Lung (tissue), 12 donors: ENCODE results near the gene HDAC4. TPM values are rescaled to one million over a fixed set of nuclear protein-coding genes. Genes with fewer than 3 reads are reported as not detected.

ENCODE experiments used
- ATAC-seq: fragments of 200-7000 bp; cut with Tn5 transposase; one replicate; pipeline ENCODE4 v1.9.1; 2020; ENCODE audit warnings: moderate number of reproducible peaks; ENCODE audit not compliant: insufficient read depth, low FRiP score
- DNase-seq, 3 donors: peaks; one replicate each; pipeline ENCODE4 v3.0.0-alpha.2; 2013 to 2017
- H3K27ac ChIP-seq, 2 donors: one replicate each; pipeline ENCODE4 v1.5.1; 2013; ENCODE audit warnings: mild to moderate bottlenecking in 2 of 2, moderate library complexity in 2 of 2, control low read depth in 1 of 2, inconsistent platforms in 1 of 2, low read depth in 1 of 2, low read length in 1 of 2
- H3K27me3 ChIP-seq, 3 donors: one replicate each; pipeline ENCODE4 v1.5.1; 2013; ENCODE audit warnings: low read length in 2 of 3; ENCODE audit not compliant: control insufficient read depth in 3 of 3, insufficient read depth in 3 of 3
- H3K36me3 ChIP-seq, 4 donors: one replicate each; pipeline ENCODE4 v1.5.1; 2013; ENCODE audit warnings: low read length in 4 of 4, mild to moderate bottlenecking in 1 of 4, moderate library complexity in 1 of 4; ENCODE audit not compliant: control insufficient read depth in 4 of 4, insufficient read depth in 4 of 4
- H3K4me1 ChIP-seq, 5 donors: one replicate each; pipeline ENCODE4 v1.5.1; 2013; ENCODE audit warnings: low read length in 5 of 5, mild to moderate bottlenecking in 2 of 5, moderate library complexity in 1 of 5; ENCODE audit not compliant: control insufficient read depth in 5 of 5, insufficient read depth in 5 of 5
- H3K4me3 ChIP-seq: one replicate; pipeline ENCODE4 v1.5.1; 2013; ENCODE audit warnings: mild to moderate bottlenecking, control low read depth, moderate library complexity
- H3K9ac ChIP-seq, 2 donors: one replicate each; pipeline ENCODE4 v1.5.1; 2013; ENCODE audit warnings: low read length in 2 of 2, control low read depth in 1 of 2; ENCODE audit not compliant: insufficient read depth in 1 of 2
- H3K9me3 ChIP-seq, 4 donors: one replicate each; pipeline ENCODE4 v1.5.1; 2013; ENCODE audit warnings: low read length in 3 of 4, mild to moderate bottlenecking in 1 of 4, moderate library complexity in 1 of 4; ENCODE audit not compliant: control insufficient read depth in 4 of 4, insufficient read depth in 3 of 4
- WGBS, 2 donors: extraction: QIAGEN DNeasy Blood & Tissue Kit; methylation state at CpG; one replicate each; pipeline ENCODE4 v1.1.7; 2013; 5-methylcytosine and 5-hydroxymethylcytosine counted together
- polyA plus RNA-seq, 2 donors: library from polyadenylated mRNA; stranded (reverse); fragments of 200-250 nt; gene quantifications; one replicate each; pipeline ENCODE4 v1.2.1, GENCODE V29; 2013
- total RNA-seq, 2 donors: library from RNA; depleted of rRNA in 1 of 2; stranded (reverse); fragments of >200 nt in 1 of 2; gene quantifications; one replicate each; pipeline ENCODE4 v1.2.1, GENCODE V29; 2014 to 2021
- TF ChIP-seq, protein P1 (sequence below): IDR thresholded peaks from 2 replicates; pipeline ENCODE4 v1.5.1; 2012; ENCODE audit warnings: mild to moderate bottlenecking; ENCODE audit errors: control extremely low read depth, extremely low read depth
- donor health status: control.
- donor health status: control.
- donor health status: Bipolar disorder and iron deficiency.
- donor health status: healthy.
- donor health status: DM: yes; HTN: yes; CAD: no.

HDAC4 gene
- total and polyA plus RNA-seq, 4 donors, result 6.9 to 47.7 (median 20.7) TPM

DNA sequence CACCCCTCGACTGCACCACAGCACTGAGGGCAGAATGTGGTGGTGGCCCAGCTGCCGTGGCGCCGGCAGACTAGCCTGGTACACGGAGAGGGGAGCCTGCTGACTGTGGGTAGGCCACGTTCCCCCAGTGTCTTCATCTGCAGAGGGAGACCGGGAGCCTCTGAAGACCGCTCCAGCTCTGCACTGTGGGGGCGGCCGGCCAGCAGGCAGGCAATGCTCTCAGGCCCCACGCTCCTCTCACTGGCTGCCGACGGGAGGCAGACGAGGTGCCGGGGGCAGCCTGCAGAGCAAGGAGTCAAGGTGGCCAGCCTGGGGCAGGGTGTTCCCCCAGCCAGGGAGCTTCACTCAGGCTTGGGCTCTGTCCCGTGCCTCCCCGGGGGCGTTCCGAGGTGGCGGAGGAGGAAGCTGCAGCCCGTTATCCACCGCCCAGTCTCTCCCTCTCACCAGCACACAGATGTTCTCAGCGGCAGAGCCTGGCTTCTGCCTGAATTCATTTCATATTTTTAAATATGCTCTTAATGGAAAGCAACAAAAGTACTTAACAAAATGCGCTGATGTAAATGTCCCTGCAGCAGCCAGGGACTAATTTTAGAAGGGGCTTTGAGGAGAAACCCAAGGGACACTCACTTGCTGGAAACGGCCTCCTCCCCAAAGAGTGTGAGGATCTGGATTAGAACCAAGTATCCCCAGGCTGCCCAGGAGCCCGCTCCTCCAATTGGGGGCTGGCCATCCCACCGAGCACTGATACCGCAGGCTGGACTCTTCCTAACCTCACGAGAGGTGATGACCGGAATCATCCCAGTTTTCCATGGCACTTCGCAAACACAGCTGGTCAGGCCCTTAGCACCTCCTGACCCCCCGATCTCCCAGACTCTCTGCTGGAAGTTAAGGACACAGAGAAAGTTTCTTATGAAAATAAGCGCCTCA lies 87.8 kb downstream of the HDAC4 start:
- Histone ChIP-seq H3K9me3 (no peaks in the 10 kb centered on the region), H3K27ac (peak overlapping the region in 1 of 2 donors; percentile 5), H3K36me3 (no peaks in the 10 kb centered on the region), H3K9ac (no peak overlapping the region), H3K4me1 (peaks cover 21 to 62% (median 27%) of the 10 kb centered on the region in 5 donors), H3K4me3 (no peak overlapping the region), H3K27me3 (no peaks in the 10 kb centered on the region)
- DNase-seq (peak in 1 of 3 donors; percentile 16), ATAC-seq (no peak)
- 84 to 89% methylated on average over 33 of the region's 33 CpGs for WGBS, 2 donors
- TF ChIP-seq, protein P1, sequence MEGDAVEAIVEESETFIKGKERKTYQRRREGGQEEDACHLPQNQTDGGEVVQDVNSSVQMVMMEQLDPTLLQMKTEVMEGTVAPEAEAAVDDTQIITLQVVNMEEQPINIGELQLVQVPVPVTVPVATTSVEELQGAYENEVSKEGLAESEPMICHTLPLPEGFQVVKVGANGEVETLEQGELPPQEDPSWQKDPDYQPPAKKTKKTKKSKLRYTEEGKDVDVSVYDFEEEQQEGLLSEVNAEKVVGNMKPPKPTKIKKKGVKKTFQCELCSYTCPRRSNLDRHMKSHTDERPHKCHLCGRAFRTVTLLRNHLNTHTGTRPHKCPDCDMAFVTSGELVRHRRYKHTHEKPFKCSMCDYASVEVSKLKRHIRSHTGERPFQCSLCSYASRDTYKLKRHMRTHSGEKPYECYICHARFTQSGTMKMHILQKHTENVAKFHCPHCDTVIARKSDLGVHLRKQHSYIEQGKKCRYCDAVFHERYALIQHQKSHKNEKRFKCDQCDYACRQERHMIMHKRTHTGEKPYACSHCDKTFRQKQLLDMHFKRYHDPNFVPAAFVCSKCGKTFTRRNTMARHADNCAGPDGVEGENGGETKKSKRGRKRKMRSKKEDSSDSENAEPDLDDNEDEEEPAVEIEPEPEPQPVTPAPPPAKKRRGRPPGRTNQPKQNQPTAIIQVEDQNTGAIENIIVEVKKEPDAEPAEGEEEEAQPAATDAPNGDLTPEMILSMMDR, result no peak

DNA sequence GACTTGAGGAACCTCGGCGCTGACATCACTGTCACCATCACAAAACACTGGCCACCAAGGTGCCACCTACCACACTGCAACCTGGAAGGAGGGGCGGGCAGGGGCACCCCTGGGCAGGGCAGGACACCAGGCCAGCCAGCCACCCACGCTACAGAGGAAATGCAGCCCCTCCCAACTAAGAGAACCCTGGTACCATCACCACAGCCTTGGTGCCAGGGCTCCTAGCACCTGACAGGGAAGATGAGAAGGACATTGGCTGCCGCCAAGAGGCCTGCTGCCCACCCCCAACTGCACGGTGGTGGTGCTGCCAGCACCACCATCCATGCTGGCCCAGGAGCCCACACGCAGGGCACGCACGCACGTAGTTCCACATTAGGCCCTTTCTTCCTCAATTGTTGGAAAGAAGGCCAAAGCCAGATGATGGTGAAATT lies 88.7 kb downstream of the HDAC4 start:
- H3K27ac ChIP-seq, result no peak overlapping the region
- H3K9me3 ChIP-seq, result no peaks in the 10 kb centered on the region
- H3K9ac ChIP-seq, result no peak overlapping the region
- H3K36me3 ChIP-seq, result no peaks in the 10 kb centered on the region
- 70 to 89% methylated on average over 10 of the region's 10 CpGs for WGBS, 2 donors
- H3K4me3 ChIP-seq, result no peak overlapping the region
- TF ChIP-seq, protein P1, result no peak
- DNase-seq, result peak in 1 of 3 donors; percentile 5
- H3K27me3 ChIP-seq, result no peaks in the 10 kb centered on the region
- peaks cover 19 to 57% (median 25%) of the 10 kb centered on the region in 5 donors for H3K4me1 ChIP-seq
- ATAC-seq, result no peak

DNA sequence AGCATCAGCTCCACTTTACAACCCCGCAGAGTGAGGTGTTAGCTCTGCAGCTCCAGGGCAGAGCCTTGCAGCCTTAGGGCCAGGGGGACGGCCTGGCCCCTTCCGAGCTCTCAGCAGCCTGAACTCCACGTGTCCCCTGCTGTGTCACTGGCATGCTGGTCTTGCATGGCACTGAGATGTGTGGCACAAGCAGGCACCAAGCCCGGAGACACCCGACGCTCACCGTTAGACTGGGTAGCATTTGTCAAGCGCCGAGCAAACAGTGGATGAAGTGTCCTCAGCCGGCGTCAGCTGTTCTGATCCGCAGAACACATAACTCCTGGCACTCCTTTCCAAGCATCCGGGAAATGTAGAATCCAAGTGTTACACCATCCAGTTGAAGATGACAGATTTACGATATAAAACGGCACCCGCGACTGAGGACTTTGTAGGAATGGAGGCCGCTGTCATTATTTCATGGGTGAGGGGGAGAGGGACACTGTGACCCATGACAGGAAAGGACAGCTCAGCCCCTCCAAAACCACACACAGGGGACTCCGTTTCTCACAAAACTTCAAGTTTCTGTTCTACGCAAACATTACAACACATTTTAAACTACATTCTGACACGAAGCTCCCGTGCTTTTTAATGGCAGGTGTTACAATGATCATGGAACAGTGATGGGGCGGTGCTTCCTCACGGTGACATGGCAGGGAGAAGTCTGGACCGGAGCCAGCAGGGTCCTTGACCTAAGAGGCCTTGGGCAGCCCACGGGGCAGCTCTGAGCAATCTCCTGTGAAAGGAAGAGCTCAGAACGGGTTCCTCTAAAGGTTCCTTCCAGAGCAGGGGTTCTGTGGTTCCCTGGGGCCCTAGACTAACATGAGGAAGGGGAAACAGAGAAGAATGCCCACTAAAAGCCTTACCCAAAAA lies 89.4 kb downstream of the HDAC4 start:
- Histone ChIP-seq H3K36me3 (no peaks in the 10 kb centered on the region), H3K4me3 (no peak overlapping the region), H3K9me3 (no peaks in the 10 kb centered on the region), H3K4me1 (peaks cover 14 to 50% (median 25%) of the 10 kb centered on the region in 5 donors), H3K27ac (no peak overlapping the region), H3K9ac (peak overlapping the region in 1 of 2 donors; percentile 30), H3K27me3 (no peaks in the 10 kb centered on the region)
- TF ChIP-seq, protein P1, result no peak
- peak; percentile 74 to 90 (median 89) for DNase-seq
- ATAC-seq, result peak; percentile 66
- 61 to 68% methylated on average over 28 of the region's 28 CpGs for WGBS, 2 donors
